CD4-positive, alpha-beta T cell treated with Interleukin-4 for 4 hours (primary cell): ENCODE results near the gene MAP4K1.
"Not testable (repeated sequence)": the region's sequence is repeated elsewhere in the genome, so short reads cannot be mapped to it uniquely, and the experiment has no call there.

Experiments
- DNase-seq: peaks from one replicate; pipeline ENCODE4 v3.0.0-alpha.2; 2020

Gene MAP4K1

GRCh38 chr19:38650911-38651584 is 33.3 kb upstream of the MAP4K1 start:
- DNase-seq = no peak

- DNase-seq = no peak
These were observed 32.5 kb upstream of the MAP4K1 start for GRCh38 chr19:38650172-38650775.

DNA sequence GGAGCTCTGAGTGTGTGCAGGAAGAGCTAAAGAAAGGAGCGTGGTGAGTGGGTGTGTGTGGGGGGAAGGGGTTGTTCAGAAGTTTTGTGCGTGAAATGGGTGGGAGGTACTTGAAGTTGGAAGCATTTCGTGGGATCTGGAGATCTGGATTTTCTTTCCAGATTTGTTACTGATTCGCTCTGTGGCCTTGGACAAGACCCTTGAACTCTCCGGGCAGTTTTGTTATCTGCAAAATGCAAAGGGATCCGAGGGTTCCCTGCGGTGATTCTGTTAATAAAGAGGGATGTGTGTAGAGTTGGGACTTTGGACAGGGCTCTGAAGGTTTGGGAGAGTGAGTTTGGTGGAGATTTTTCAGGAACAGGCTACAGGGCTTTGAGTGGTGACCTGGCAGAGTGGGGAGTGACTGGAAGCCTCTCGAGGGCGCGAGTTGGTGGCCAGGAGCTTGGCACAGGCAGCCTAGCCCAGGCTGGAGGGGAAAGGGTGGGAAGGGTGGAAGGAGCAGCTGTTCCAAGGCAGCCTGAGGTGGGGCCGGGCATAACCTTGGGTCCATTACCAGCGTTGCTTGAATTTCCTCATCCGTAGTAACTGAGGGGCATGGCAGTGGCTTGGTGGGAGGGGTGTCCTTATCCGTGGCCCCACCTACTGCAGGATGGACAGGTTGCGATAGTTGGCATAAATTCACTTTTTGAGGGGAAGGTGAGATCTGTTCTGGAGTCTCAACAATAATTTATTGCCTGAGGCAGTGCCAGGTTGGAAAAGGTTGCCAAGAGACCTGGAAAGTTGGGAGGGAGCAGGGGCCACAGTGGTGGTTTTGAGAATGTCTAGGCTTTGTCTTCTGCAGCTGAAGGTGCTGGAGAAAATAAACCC is 31.8 kb upstream of the MAP4K1 start:
- no peak for DNase-seq

DNA sequence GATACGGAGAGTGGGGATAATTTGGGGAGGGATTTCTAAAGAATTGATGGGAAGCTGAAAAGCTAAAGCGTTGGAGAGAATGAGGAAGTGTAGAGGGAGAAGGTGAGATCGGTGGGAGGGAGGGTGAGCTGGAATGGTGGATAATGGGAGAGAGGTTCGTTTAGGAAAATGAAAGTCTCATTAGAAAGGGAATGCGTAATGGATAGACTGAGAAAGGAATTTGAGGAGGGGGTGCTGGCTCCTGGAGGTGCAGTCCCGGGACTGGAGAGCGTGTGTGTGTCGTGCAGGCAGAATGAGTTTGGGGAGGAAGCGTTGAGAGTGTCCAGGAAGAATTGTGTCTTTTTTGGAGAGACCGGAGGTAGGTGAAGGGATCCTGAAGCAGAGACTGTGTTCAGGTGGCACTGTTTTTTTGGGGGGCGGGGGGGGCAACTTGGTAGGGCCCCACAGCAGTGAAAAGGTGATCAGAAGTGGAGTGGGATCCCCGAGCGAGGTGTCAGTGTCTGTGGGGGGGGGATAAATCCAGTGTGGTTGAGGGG is 31.1 kb upstream of the MAP4K1 start:
- no peak for DNase-seq

DNA sequence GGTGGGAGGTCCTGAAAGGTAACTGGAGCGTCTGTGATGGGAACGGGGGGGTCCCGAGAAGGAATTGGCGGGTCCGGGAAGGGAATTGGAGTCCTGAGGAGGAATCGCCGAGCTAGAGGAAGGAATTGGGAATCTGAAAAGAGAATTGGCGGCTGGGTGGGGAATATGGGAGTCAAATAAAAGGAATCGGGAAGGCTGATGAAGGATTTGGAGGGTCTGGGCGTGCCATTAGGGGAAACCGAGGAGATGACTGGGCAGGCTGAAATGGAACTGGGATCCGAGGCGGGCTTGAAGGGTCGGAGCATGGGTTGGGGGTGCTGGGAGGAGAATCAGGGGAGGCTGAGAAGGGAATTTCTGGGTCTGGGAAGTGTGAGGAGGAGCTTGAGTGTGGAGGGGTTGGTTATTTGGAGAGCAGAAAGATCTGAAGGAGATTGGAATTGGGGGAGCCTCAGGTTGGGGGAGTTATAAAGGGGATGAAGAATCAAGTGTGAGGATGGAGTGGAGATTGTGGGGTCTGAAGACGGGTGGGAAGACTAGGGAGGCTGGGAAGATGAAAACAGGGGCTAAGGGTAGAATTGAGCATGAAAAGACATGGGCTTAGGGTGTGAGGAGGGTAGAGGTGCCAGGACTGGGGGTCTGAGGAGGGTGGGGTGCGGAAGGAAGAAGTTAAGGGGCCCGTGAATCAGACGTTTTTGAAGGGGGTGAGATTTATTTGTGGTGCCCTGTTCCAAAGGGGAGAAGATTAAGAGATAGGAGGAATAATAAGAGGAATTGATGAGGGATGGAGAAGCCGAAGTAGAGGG is 30.4 kb upstream of the MAP4K1 start:
- no peak for DNase-seq

- DNase-seq = peak; percentile 99
These were observed 29.7 kb upstream of the MAP4K1 start, which contains the start of gene ACTN4 for GRCh38 chr19:38647368-38647965. Gene ACTN4 (plus strand): TSS chr19:38647649. CDS start chr19:38647746, 97 bp downstream.

GRCh38 chr19:38644719-38645118 is 27.0 kb upstream of the MAP4K1 start:
- DNase-seq = no peak

DNA sequence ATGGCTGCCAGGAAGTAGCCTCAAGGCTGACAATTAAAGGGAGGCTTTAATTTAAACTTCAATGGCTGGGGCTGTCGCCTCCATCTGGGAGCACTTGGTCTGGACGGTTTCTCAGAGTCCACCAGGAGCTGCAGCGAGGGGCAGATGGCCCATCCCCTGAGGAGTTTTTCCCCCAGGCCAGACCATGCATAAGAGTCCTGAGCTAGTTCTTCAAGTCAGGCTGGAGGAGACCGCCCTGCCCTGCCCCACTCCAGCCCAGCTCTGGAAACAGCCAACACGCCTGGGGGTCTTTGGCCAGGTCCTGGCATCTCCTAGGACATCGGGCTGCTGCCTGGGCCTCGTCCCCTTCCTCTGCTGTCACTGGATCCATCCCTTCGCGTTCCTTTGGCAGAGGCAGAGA is 24.4 kb upstream of the MAP4K1 start:
- no peak for DNase-seq

GRCh38 chr19:38640368-38640767 is 22.6 kb upstream of the MAP4K1 start:
- no peak for DNase-seq

- no peak for DNase-seq
These were observed 21.9 kb upstream of the MAP4K1 start for GRCh38 chr19:38639679-38640078.

DNA sequence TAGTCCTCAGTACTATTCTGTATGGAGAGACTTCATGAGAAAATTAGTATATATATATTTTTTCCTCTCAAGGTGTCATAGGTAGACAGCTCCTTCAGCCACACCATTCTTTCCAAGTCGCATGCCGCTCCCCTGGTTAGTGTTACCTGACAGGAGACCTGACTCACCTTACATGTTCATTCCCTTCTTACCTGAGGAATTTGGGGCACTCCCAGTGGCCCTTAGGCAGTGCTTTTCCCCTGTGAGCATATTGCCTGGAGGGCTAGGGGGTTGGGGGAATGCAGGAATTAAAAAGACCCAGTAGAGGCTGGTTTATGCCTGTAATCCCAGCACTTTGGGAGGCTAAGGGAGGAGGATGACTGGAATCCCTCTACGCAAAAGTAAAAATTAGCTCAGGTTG is 20.7 kb upstream of the MAP4K1 start:
- no peak for DNase-seq

GRCh38 chr19:38635483-38636399 is 18.0 kb upstream of the MAP4K1 start:
- DNase-seq = no peak

DNA sequence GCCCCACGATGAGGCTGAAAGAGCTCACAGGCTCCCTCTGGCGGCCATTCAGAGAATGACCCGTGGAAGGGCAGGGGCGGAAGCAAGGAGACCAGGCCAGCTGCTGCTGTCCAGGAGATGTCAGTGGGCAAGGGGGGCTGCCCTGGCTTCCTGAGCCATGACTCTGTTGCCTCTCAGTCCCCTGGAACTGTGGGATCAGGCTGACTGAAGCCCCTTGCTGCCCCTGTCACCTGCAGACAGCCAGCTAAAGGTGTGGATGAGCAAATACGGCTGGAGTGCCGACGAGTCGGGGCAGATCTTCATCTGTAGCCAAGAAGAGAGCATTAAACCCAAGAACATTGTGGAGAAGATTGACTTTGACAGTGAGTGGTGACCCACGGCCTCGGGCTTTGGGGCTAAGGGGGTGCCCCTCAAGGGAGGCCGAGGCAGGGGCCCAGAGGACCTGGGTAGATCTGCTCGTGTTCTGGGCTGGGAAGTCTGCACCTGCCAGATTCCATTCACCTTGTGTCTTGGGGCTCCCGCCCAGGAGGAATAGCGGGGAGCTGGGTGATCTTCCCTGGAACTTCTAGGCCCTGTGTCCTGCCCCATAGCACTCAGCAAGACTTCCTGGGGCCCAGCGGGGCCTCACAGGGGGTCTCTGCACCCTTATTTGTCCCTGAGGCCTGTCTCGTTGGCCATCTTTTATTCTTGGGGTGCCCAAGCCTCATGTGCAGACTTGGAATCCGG is 17.2 kb upstream of the MAP4K1 start:
- peak; percentile 62 for DNase-seq

- DNase-seq = no peak
These were observed 14.9 kb upstream of the MAP4K1 start for GRCh38 chr19:38632476-38633213.

DNA sequence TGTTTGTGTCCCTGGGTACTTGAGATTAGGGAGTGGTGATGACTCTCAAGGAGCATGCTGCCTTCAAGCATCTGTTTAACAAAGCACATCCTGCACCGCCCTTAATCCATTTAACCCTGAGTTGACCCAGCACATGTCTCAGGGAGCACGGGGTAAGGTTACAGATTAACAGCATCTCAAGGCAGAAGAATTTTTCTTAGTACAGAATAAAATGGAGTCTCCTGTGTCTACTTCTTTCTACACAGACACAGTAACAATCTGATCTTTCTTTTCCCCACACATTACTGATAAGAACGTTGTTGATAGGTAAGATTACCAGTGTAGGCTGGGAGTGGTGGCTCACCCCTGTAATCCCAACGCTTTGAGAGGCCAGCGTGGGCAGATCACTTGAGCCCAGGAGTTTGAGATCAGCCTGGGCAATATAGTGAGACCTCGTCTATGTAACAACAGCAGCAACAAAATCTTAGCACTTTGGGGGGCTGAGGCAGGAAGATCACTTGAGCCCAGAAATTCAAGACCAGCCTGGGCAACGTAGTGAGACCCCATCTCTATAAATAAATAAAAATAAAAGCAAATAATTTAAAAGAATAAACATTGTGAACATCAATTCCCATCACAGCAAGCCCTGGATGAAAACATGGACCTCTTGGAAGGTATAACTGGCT is 14.2 kb upstream of the MAP4K1 start:
- DNase-seq = not testable (repeated sequence)

- not testable (repeated sequence) for DNase-seq
These were observed 13.5 kb upstream of the MAP4K1 start for GRCh38 chr19:38631301-38631700.

- DNase-seq = no peak
These were observed 11.8 kb upstream of the MAP4K1 start for GRCh38 chr19:38629568-38629967.

GRCh38 chr19:38626401-38626800 is 8.6 kb upstream of the MAP4K1 start:
- no peak for DNase-seq

GRCh38 chr19:38624822-38625221 is 7.1 kb upstream of the MAP4K1 start:
- DNase-seq = no peak
